GM12875 (cell line): ENCODE results near the gene SMAD7.

Source experiments
- H3K4me3 ChIP-seq: one replicate; pipeline ENCODE4 v1.5.1; 2011; ENCODE audit warnings: low read depth, low read length, control low read depth
- TF ChIP-seq, protein P1 (sequence below): IDR thresholded peaks from 2 replicates; pipeline ENCODE4 v1.5.1; 2011; ENCODE audit warnings: low read depth, mild to moderate bottlenecking, control low read depth, inconsistent platforms, low read length, moderate library complexity, borderline replicate concordance; ENCODE audit not compliant: insufficient read depth

Gene SMAD7

DNA sequence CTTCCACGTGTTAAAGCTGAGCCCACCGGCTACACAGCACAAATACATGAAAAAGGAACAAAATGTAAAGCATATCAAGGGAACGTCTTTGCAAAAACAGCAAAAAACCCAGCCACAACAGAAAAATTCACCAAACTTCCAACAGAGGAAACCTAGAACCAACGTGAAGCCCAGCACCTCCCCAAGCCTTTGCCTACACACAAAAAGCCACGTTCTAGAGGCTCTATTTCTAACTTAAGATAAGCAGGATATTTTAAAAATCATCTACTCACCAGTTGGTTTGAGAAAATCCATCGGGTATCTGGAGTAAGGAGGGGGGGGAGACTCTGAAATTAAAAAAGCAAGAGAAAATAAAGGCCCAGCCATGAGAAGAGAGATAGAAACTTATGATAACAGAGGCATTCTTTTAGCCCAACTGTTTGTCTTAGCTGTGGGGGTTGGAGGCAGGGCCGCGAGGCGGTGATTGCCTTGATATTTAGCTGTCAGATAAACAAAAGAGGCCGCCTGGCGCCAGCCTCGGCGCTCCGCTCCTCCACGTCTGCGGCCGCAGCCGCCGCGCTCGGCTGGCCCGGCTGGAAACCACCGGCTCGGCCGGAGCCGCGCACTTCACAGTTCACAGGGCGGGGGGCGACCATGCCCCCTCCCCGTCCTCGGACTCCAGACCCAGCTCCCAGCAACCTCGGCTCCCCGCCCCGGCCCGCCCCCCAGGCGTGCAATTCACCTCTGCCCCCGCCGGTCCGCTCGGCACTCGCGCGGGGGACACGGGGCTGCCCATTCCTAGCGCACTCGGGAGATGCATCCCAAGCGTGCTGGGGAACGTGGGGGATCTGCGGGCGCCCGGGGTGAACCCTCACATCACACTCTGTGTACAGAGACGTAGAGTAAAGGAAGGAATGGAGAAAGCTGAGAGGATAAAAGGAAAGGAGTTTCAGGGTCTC, 2.4 kb downstream of the SMAD7 start:
- TF ChIP-seq, protein P1, sequence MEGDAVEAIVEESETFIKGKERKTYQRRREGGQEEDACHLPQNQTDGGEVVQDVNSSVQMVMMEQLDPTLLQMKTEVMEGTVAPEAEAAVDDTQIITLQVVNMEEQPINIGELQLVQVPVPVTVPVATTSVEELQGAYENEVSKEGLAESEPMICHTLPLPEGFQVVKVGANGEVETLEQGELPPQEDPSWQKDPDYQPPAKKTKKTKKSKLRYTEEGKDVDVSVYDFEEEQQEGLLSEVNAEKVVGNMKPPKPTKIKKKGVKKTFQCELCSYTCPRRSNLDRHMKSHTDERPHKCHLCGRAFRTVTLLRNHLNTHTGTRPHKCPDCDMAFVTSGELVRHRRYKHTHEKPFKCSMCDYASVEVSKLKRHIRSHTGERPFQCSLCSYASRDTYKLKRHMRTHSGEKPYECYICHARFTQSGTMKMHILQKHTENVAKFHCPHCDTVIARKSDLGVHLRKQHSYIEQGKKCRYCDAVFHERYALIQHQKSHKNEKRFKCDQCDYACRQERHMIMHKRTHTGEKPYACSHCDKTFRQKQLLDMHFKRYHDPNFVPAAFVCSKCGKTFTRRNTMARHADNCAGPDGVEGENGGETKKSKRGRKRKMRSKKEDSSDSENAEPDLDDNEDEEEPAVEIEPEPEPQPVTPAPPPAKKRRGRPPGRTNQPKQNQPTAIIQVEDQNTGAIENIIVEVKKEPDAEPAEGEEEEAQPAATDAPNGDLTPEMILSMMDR: 0 out of 2 replicates have a peak, but pooled peaks have one; percentile 2
- H3K4me3 ChIP-seq: peak overlapping the region; percentile 82

DNA sequence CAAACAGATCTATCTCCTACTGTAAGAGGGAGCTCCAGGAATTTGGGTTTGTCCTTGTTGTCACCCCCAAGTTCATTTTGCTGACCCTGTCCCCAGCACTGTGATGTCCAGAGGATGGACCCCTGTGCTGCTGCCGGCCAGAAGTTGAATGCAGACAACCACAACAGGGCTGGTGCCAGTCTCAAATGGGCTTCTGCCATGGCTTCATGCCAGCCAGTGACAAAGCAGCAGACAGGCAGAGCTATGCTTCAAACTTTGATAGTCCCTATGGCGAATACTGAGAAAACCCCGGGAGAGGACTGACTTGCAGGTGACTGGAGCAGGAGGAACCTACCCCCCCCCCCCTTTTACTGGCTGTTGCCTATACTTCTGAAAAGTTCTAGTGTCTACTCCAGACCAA, 3.2 kb downstream of the SMAD7 start:
- peak overlapping the region; percentile 82 for H3K4me3 ChIP-seq
- TF ChIP-seq, protein P1: no peak

DNA sequence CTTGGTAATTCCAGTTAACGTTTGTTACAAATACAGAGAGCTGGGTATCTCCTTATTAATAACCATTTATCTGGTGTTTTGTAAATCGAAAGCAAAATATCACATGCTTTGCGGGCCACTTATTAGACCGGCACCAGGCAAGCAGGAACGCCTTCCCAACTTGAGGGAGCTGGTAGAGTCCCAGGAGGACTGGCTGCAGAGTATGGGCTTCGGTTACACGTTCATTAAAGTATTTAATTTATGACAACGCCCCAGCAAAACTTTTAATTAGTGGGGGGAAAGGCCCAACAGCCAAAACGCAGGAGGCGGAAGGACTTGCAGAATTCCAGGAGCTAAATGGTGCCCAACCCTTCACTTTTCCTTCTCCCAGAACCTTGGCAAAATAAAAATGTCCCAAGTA, 3.7 kb downstream of the SMAD7 start:
- peak overlapping the region; percentile 82 for H3K4me3 ChIP-seq
- TF ChIP-seq, protein P1: no peak

DNA sequence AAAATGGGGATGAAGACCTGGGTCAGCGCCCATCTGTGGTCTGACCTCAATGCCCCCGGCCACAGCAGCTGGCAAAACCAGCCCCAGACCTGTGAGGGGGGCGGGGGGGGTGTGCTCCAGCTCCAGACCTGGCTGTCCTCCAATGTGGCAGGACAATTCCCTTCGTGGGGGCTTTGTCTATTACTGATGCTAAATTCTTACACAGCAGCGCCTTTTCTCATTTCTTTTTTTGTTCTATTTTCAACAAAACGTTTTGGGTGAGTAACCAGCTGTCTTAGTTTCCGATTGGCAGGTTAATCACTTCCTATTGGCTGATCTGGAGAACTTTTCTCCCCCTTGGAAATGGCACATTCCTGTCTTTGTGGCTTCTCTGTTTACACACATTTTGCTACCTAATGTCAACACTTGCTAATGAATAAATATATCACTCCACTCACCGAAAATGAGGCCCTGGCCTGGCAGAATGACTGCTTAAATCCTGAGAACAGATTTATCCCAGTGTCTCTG, 4.4 kb downstream of the SMAD7 start:
- H3K4me3 ChIP-seq: no peak overlapping the region
- TF ChIP-seq, protein P1: no peak

DNA sequence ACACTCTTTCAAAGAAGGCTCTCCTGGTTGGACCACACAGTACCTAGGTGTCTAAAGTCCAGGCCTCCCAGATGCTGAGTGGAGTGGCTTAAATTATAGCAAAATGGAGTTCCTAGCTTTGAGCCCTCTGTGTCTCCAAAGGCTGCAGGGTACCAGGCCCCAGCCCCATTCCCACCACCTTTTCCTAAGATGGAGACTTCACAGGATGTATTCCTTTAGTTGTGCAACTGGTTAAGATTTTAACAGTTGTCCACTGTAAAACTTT, 4.9 kb downstream of the SMAD7 start:
- H3K4me3 ChIP-seq: no peak overlapping the region
- TF ChIP-seq, protein P1: no peak

DNA sequence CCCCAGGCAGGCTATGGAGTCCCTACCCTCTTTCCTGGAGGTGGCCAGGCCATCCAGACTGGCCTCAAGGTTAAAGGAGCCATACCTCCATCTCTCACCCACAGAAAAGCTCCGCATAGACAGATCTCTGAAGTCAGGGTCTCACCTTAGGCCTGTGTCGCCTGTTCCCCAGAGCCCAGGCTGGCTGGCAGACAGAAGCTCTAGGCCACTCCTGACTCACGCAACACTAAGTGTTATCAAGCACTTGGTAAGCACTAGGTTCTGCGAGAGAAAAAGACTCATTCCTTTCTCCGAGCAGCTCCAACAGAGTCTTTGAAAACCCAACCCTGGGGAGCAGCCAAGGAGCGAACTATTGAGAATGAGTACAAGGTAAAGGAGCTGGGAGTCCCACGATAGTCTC, 6.1 kb downstream of the SMAD7 start:
- H3K4me3 ChIP-seq: no peak overlapping the region
- TF ChIP-seq, protein P1: no peak

DNA sequence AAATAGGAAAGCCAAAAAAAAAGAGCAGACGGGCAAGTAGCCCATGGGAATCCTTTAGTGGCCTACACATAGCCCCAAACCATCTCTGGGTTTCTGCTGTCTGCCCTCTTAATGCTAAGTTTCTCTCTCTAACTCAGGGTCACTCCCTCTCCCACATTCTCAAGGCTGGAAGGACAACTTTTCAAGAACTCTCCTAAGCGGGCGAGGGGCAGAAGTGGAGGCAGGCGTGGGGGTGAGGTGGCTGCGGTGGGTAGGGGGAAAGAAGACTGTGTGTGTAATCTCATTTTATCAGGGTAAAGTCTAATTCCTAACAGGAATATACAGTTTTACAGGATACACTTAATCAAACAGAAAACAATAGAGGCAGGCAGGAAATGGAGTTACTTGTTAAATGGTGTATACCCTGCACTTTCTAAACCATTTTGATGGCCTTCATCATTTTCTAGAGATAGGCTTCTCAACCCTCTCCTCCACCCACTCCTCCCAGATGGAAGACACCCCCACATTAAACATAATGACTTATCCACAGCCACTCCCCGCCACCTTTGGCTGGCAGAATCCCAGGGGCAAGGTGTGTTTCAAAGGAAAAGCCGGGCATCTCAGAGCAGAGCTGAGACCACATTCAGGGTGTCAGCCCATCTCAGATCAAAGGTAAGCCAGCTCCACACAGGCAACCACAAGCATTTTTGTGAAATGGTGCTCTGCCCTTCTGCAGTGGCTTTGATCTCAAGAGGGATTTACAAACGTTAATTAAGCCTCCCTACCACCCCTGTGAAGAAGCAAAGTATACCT, 6.8 kb downstream of the SMAD7 start:
- TF ChIP-seq, protein P1: no peak
- H3K4me3 ChIP-seq: no peak overlapping the region
